ENCODE measurements around the gene LMNB1. TPM values are rescaled to one million over a fixed set of nuclear protein-coding genes. Genes with fewer than 3 reads are reported as not detected.

LMNB1 gene
- total and polyA plus RNA-seq, 2 of the 13 experiments (the other 11 are each of a cell fraction or from before 2014, with no cell fraction given): 12.5 to 159 TPM

GRCh38 chr5:126877602-126878001, 100.7 kb downstream of the LMNB1 start (continued):
- TF ChIP-seq TEAD3 (CRISPR knock-in tag; optimal IDR thresholded peaks at IDR 0.05; ENCODE audit: borderline replicate concordance) (no peak), ZNF180 (CRISPR knock-in tag; IDR thresholded peaks at IDR 0.05; ENCODE audit: borderline replicate concordance, low read depth) (no peak), MXD3 (CRISPR knock-in tag; IDR thresholded peaks at IDR 0.05) (no peak), TIGD3 (CRISPR knock-in tag; IDR thresholded peaks at IDR 0.05; ENCODE audit: borderline replicate concordance) (no peak), ZNF451 (CRISPR knock-in tag; IDR thresholded peaks at IDR 0.05) (no peak), SIN3A (IDR thresholded peaks at IDR 0.05; ENCODE audit: borderline replicate concordance, low read depth, low read length) (no peak), NR2C2 (CRISPR knock-in tag; IDR thresholded peaks at IDR 0.05; ENCODE audit: borderline replicate concordance) (no peak), RFX1 (IDR thresholded peaks at IDR 0.05) (no peak), ZC3H4 (CRISPR knock-in tag; IDR thresholded peaks at IDR 0.05; ENCODE audit: borderline replicate concordance) (no peak), ELF4 (CRISPR knock-in tag; IDR thresholded peaks at IDR 0.05; ENCODE audit: borderline replicate concordance) (no peak)

GRCh38 chr5:126878085-126878484, 101.1 kb downstream of the LMNB1 start:
- H3K79me2 ChIP-seq (ENCODE audit: insufficient read depth, low read length): no peaks in the 10 kb centered on the region
- H3K9ac ChIP-seq (ENCODE audit: insufficient read depth, low read depth, low read length): no peak overlapping the region
- no peaks in the 10 kb centered on the region for H3K9me3 ChIP-seq (ENCODE audit: low read length)
- ATAC-seq: no peak
- in situ Hi-C loops (cut with HindIII; ENCODE audit: extremely low pct_ligation_motif_present, low pct_unique_long_range_greater_than_20kb): no loop called here
- WGBS (ENCODE audit: low lambda C conversion rate): 97% methylated on average over 13 of the region's 13 CpGs
- no TSS peak for BruUV-seq (replicated peaks)
- H3K36me3 ChIP-seq (replicated peaks in 1 of 2; ENCODE audit: control insufficient read depth in 1 of 2, insufficient read depth in 2 of 2, low read length in 2 of 2): 0 out of 5 replicates have a peak, but pooled peaks cover 0 to 4% of the 10 kb centered on the region in 2 experiments
- no peak for FAIRE-seq
- ChIA-PET POLR2A (no interaction called here), CTCF (ENCODE audit: low intra/inter-chr PET ratio, low total read pairs) (no interaction called here)
- H3K4me3 ChIP-seq (replicated peaks in 1 of 3; ENCODE audit: insufficient read depth in 1 of 3, low read depth in 2 of 3, low read length in 3 of 3): no peak overlapping the region
- H2AFZ ChIP-seq (ENCODE audit: low read length): no peak overlapping the region
- no peak for DNase-seq (ENCODE audit: low spot score)
- H4K20me1 ChIP-seq (ENCODE audit: insufficient read depth, low read length): no peaks in the 10 kb centered on the region
- no peak for TF ChIP-seq TBX2 (CRISPR knock-in tag; IDR thresholded peaks at IDR 0.05; ENCODE audit: borderline replicate concordance)
- TF ChIP-seq ZNF713 (CRISPR knock-in tag; IDR thresholded peaks at IDR 0.05): no peak
- H3K4me2 ChIP-seq (ENCODE audit: low read depth, low read length): no peak overlapping the region
- H3K27me3 ChIP-seq (ENCODE audit: control insufficient read depth in 1 of 2, insufficient read depth in 2 of 2, low read length in 2 of 2): no peaks in the 10 kb centered on the region
- H3K4me1 ChIP-seq (ENCODE audit: insufficient read depth, low read length): no peaks in the 10 kb centered on the region
- no peak overlapping the region for H3K27ac ChIP-seq (ENCODE audit: extremely low read length, insufficient read depth, low read length)
- intact Hi-C loops (cut with micrococcal nuclease; ENCODE audit: unreplicated experiment): no loop called here
